DND-41 (cell line): ENCODE data around the gene ARHGAP18.

Experiments
- ATAC-seq: fragments of 200-7000 bp; cut with Tn5 transposase; 3 replicates; pipeline ENCODE4 v1.9.1; 2021; ENCODE audit warnings: low read depth; ENCODE audit not compliant: insufficient read depth
- DNase-seq: peaks from one replicate; pipeline ENCODE4 v3.0.0-alpha.2; 2020
- H2AFZ ChIP-seq: 2 replicates; pipeline ENCODE4 v1.6.0; 2012; ENCODE audit warnings: low read depth, low read length
- H3K27ac ChIP-seq: 2 replicates; pipeline ENCODE4 v1.5.1; 2012; ENCODE audit warnings: low read length, inconsistent platforms
- H3K27me3 ChIP-seq: fragments of 200-600 bp; sonication (generic); 2 replicates; pipeline ENCODE4 v1.6.0; 2012; ENCODE audit warnings: low read length, mild to moderate bottlenecking, inconsistent platforms; ENCODE audit not compliant: insufficient read depth, poor library complexity
- H3K36me3 ChIP-seq: 2 replicates; pipeline ENCODE4 v1.5.1; 2012; ENCODE audit warnings: low read length, inconsistent platforms; ENCODE audit not compliant: insufficient read depth
- H3K4me1 ChIP-seq: 2 replicates; pipeline ENCODE4 v1.5.1; 2012; ENCODE audit warnings: mild to moderate bottlenecking, low read length; ENCODE audit not compliant: insufficient read depth
- H3K4me2 ChIP-seq: 2 replicates; pipeline ENCODE4 v1.6.0; 2012; ENCODE audit warnings: mild to moderate bottlenecking, moderate library complexity, low read length, inconsistent platforms; ENCODE audit not compliant: insufficient read depth
- H3K4me3 ChIP-seq, 2 experiments: fragments of 200-600 bp in 1 of 2; shearing (Covaris generic) in 1 of 2; 2 replicates each; pipeline ENCODE4 v1.5.1; 2012 to 2016; ENCODE audit warnings: inconsistent platforms in 2 of 2, low read length in 2 of 2, mild to moderate bottlenecking in 2 of 2, low read depth in 1 of 2, moderate library complexity in 1 of 2
- H3K79me2 ChIP-seq: 2 replicates; pipeline ENCODE4 v1.6.0; 2012; ENCODE audit warnings: low read length, inconsistent platforms; ENCODE audit not compliant: insufficient read depth
- H3K9ac ChIP-seq: 2 replicates; pipeline ENCODE4 v1.6.0; 2012; ENCODE audit warnings: low read depth, mild to moderate bottlenecking, inconsistent platforms, low read length, moderate library complexity
- H3K9me3 ChIP-seq: 2 replicates; pipeline ENCODE4 v1.5.1; 2012; ENCODE audit warnings: low read length, moderate library complexity, mild to moderate bottlenecking, inconsistent platforms; ENCODE audit not compliant: insufficient read depth, severe bottlenecking
- H4K20me1 ChIP-seq: 2 replicates; pipeline ENCODE4 v1.6.0; 2012; ENCODE audit warnings: low read length; ENCODE audit not compliant: insufficient read depth
- EZH2 ChIP-seq: IDR thresholded peaks from 3 replicates; pipeline ENCODE4 v1.6.1; 2012; ENCODE audit warnings: borderline replicate concordance, low read depth, mild to moderate bottlenecking, moderate library complexity, low read length, inconsistent platforms; ENCODE audit not compliant: severe bottlenecking
- TF ChIP-seq, protein P1 (sequence below): IDR thresholded peaks from 2 replicates; pipeline ENCODE4 v1.5.1; 2012; ENCODE audit warnings: borderline replicate concordance, low read length, moderate library complexity, mild to moderate bottlenecking; ENCODE audit not compliant: poor library complexity, severe bottlenecking; ENCODE audit errors: extremely low read depth

ARHGAP18 gene

DNA sequence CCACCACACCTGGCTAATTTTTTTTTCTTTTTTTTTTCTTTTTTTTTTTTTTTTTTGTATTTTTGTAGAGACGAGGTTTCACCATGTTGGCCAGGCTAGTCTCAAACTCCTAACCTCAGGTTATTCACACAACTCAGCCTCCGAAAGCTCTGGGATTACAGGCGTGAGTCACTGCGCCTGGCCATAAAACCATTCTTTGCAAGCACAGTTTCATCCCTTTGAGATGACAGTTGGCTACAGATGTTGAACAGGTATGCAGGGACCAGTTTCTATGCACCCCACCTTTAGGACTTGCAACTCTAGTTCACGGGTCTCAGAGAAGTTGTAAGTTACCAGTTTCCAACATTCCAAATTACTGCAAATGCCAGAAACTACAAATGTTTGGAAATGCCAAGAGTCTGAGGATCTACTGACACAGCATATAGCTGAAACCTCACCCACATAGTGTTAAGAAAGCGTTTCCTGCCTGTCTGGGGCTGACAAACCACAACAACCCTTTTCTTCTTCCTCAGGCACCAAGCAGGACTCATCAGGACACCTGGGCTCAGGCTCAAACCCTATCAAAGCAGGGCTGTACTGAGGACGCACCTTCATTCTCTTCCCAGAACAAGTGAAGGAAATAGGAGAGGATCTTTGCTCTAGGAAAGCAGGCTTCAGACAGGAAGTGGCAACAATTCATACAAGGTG is 22.9 kb downstream of the ARHGAP18 start:
- Histone ChIP-seq H3K36me3 (no peaks in the 10 kb centered on the region), H3K9me3 (no peaks in the 10 kb centered on the region), H3K9ac (no peak overlapping the region; the same call in 1 of the 2 replicates), H4K20me1 (no peaks in the 10 kb centered on the region), H3K4me1 (peaks cover 53% of the 10 kb centered on the region), H2AFZ (no peak overlapping the region), H3K27me3 (no peaks in the 10 kb centered on the region), H3K4me2 (peak overlapping the region; percentile 40), H3K27ac (peak overlapping the region; percentile 81), H3K79me2 (no peaks in the 10 kb centered on the region), H3K4me3 (no peak overlapping the region)
- ATAC-seq: peak; percentile 86
- no peak for TF ChIP-seq EZH2
- TF ChIP-seq, protein P1, sequence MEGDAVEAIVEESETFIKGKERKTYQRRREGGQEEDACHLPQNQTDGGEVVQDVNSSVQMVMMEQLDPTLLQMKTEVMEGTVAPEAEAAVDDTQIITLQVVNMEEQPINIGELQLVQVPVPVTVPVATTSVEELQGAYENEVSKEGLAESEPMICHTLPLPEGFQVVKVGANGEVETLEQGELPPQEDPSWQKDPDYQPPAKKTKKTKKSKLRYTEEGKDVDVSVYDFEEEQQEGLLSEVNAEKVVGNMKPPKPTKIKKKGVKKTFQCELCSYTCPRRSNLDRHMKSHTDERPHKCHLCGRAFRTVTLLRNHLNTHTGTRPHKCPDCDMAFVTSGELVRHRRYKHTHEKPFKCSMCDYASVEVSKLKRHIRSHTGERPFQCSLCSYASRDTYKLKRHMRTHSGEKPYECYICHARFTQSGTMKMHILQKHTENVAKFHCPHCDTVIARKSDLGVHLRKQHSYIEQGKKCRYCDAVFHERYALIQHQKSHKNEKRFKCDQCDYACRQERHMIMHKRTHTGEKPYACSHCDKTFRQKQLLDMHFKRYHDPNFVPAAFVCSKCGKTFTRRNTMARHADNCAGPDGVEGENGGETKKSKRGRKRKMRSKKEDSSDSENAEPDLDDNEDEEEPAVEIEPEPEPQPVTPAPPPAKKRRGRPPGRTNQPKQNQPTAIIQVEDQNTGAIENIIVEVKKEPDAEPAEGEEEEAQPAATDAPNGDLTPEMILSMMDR: no peak
- peak; percentile 83 for DNase-seq

DNA sequence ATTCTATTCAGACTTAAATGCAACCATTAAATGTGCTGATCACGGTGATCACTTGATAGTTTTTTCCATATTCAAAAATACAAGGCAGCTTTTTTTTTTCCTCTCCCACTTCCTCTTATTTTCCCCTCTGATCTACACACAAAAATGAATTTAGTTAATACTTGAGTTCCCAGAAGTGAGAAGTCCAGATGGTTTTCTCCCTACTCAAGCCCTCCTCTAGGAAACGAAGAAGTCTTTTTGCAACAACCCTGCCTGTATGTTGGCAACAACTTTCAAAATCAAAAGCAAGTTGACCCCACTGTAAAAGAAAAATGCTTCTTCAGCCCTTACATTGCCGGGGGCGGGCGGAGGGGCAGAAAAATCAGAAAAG is 24.3 kb downstream of the ARHGAP18 start:
- Histone ChIP-seq H3K79me2 (no peaks in the 10 kb centered on the region), H3K27me3 (no peaks in the 10 kb centered on the region), H3K4me3 (no peak overlapping the region), H3K4me1 (peaks cover 53% of the 10 kb centered on the region), H3K36me3 (no peaks in the 10 kb centered on the region), H3K9me3 (no peaks in the 10 kb centered on the region), H4K20me1 (no peaks in the 10 kb centered on the region), H3K27ac (peak overlapping the region; percentile 90), H3K4me2 (peak overlapping the region; percentile 40; the same call in 1 of the 2 replicates), H3K9ac (no peak overlapping the region), H2AFZ (no peak overlapping the region)
- DNase-seq (no peak), ATAC-seq (no peak)
- TF ChIP-seq, protein P1: no peak
- TF ChIP-seq EZH2: no peak

DNA sequence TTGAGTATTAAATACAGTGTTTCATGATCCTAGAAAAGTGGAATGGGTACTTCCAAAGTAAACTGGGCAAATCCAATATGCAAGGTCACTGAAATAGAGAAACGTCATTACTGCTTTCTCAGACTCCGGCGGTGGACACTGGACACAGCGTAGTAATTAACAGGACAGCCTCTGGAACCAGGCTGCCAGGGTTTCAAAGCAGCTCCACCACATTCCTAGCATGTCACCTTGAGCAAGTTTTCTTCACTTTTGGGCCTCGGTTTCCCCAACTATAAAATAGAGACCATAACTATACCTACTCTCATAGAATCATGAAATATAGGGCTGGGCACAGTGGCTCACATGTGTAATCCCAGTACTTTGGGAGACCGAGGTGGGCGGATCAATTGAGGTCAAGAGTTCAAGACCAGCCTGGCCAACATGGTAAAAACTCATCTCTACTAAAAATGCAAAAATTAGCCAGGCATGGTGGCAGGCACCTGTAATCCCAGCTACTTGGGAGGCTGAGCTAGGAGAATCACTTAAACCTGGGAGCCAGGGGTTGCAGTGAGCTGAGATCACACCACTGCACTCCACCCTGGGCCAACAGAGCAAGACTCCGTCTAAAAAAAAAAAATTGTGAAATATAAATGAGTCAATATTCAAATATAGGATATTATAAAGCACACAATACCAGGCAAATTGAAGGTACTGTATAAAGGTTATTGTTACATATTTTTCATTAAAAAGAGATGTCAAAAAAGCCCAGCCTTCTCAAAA is 24.9 kb downstream of the ARHGAP18 start:
- no peaks in the 10 kb centered on the region for H3K9me3 ChIP-seq
- TF ChIP-seq EZH2: no peak
- TF ChIP-seq, protein P1: no peak
- ATAC-seq: no peak
- H3K4me1 ChIP-seq: peaks cover 53% of the 10 kb centered on the region
- H3K36me3 ChIP-seq: no peaks in the 10 kb centered on the region
- DNase-seq: no peak
- H3K27ac ChIP-seq: peak overlapping the region; percentile 90
- no peak overlapping the region for H2AFZ ChIP-seq
- H3K9ac ChIP-seq: peak overlapping the region; percentile 38; the same call in 1 of the 2 replicates
- no peaks in the 10 kb centered on the region for H4K20me1 ChIP-seq
- no peak overlapping the region; the same call in none of the 2 replicates for H3K4me2 ChIP-seq
- H3K79me2 ChIP-seq: no peaks in the 10 kb centered on the region
- no peak overlapping the region for H3K4me3 ChIP-seq
- no peaks in the 10 kb centered on the region for H3K27me3 ChIP-seq
